ENCODE results near the gene TMEM52. TPM values are rescaled to one million over a fixed set of nuclear protein-coding genes. Genes with fewer than 3 reads are reported as not detected.

The TMEM52 gene
- total and polyA plus RNA-seq, 2 of the 8 experiments (the other 6 are each of a cell fraction or from before 2014, with no cell fraction given) = 14.6 to 30.2 TPM

DNA sequence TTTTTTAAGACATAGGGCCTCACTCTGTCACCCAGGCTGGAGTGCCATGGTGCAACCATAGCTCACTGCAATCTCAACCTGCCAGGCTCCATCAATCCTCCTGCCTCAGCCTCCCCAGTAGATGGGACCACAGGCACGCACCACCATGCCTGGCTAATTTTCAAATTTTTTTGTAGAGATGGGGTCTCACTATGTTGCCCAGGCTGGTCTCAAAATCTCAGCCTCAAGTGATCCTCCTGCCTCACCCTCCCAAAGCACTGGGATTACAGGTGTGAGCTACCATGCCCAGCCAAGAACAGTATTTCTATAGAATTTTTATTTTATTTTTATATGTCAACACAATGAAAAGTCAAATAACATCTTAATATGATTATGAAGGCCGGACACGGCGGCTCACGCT lies 39.1 kb downstream of the TMEM52 start:
- Histone ChIP-seq H2BK20ac (ENCODE audit: low read length) (no peak overlapping the region), H2AK5ac (ENCODE audit: low read depth, low read length) (no peak overlapping the region), H3K23me2 (ENCODE audit: low read depth, low read length) (no peaks in the 10 kb centered on the region), H4K91ac (replicated peaks; ENCODE audit: insufficient read length, low read length) (no peak overlapping the region), H2BK15ac (ENCODE audit: low read length) (no peak overlapping the region), H3K27me3 (replicated peaks in 1 of 4; ENCODE audit: control insufficient read depth in 3 of 4, extremely low read depth in 1 of 4, insufficient read depth in 3 of 4, low read length in 3 of 4) (no peaks in the 10 kb centered on the region), H3K79me2 (ENCODE audit: control insufficient read depth in 1 of 2, insufficient read depth in 2 of 2, low read length in 2 of 2) (peaks cover 67 to 99% of the 10 kb centered on the region in 2 experiments), H3K14ac (ENCODE audit: insufficient read length) (no peak overlapping the region), H4K8ac (ENCODE audit: extremely low read depth, insufficient read depth, low read length) (no peak overlapping the region), H3K23ac (ENCODE audit: insufficient read length) (no peak overlapping the region), H3K4ac (replicated peaks; ENCODE audit: insufficient read length, low read depth, low read length) (no peak overlapping the region), H3K36me3 (ENCODE audit: control insufficient read depth in 2 of 4, insufficient read depth in 4 of 4, low read length in 3 of 4) (peaks cover 5 to 18% (median 14%) of the 10 kb centered on the region in 4 experiments; a peak in 6 of 8 replicates), H3K79me1 (ENCODE audit: low read depth, low read length) (peaks cover 16% of the 10 kb centered on the region), H2BK12ac (ENCODE audit: low read depth, low read length) (no peak overlapping the region), H3K4me2 (ENCODE audit: insufficient read depth in 1 of 2, low read depth in 2 of 2, low read length in 2 of 2) (no peak overlapping the region; a peak in 1 of 4 replicates), H3K4me3 (ENCODE audit: extremely low read depth in 1 of 4, insufficient read depth in 2 of 4, low read depth in 3 of 4, low read length in 4 of 4) (no peak overlapping the region), H3K18ac (ENCODE audit: extremely low read depth, low read length) (no peak overlapping the region), H4K20me1 (replicated peaks in 1 of 2; ENCODE audit: control insufficient read depth in 1 of 2, insufficient read depth in 2 of 2, low read length in 2 of 2) (peaks cover 31 to 45% of the 10 kb centered on the region in 2 experiments), H2BK120ac (replicated peaks; ENCODE audit: low read depth, low read length) (no peak overlapping the region), H3K4me1 (replicated peaks in 1 of 4; ENCODE audit: control insufficient read depth in 3 of 4, insufficient read depth in 4 of 4, low read length in 3 of 4) (peaks cover 0 to 9% (median 5%) of the 10 kb centered on the region in 4 experiments; a peak in 3 of 7 replicates), H2AFZ (ENCODE audit: low read length) (no peak overlapping the region), H3K56ac (replicated peaks; ENCODE audit: insufficient read length, low read depth, low read length) (no peak overlapping the region), H3K9me3 (ENCODE audit: insufficient read depth in 2 of 2, low read depth in 1 of 2, low read length in 1 of 2) (peaks cover 0 to 3% of the 10 kb centered on the region in 2 experiments; a peak in 1 of 4 replicates), H3K9ac (replicated peaks in 1 of 4; ENCODE audit: extremely low read depth in 1 of 4, low read depth in 3 of 4, low read length in 3 of 4) (no peak overlapping the region), H2BK5ac (ENCODE audit: low read depth, low read length) (no peak overlapping the region), H4K5ac (ENCODE audit: insufficient read length, low read depth, low read length) (no peak overlapping the region), H3K27ac (ENCODE audit: low read depth, low read length) (no peak overlapping the region)
- CTCF ChIA-PET (ENCODE audit: partially characterized antibody) = interaction anchor here (4.6 kb wide), 1 partner anchor 9 kb away, joined by 26 read pairs; no protein-coding TSS in a partner anchor
- 96% methylated on average over 5 of the region's 5 CpGs; no CpG with 5 or more reads in 1 of the 2 experiments for WGBS, 2 experiments (ENCODE audit: extremely low coverage in 1 of 2, insufficient coverage in 1 of 2, insufficient read length in 1 of 2, insufficient replicate concordance in 2 of 2, low coverage in 1 of 2, low lambda C conversion rate in 2 of 2, missing lambda C conversion rate in 1 of 2)
- no peak for DNase-seq (ENCODE audit: low read depth in 1 of 2, low spot score in 2 of 2)
- no peak for FAIRE-seq
- POLR2A ChIA-PET (ENCODE audit: partially characterized antibody) = interaction anchor here (0.6 to 5.1 kb wide), 10 partner anchors 9 to 71 kb away, joined by 3 to 33 read pairs (median 3); no protein-coding TSS in a partner anchor
- no peak for TF ChIP-seq SIRT6 (IDR thresholded peaks at IDR 0.05; ENCODE audit: low read length)
- TF ChIP-seq, protein P1, sequence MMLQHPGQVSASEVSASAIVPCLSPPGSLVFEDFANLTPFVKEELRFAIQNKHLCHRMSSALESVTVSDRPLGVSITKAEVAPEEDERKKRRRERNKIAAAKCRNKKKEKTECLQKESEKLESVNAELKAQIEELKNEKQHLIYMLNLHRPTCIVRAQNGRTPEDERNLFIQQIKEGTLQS (IDR thresholded peaks at IDR 0.05; ENCODE audit: insufficient read depth, low read depth, low read length) = no peak
- no peak for TF ChIP-seq CBX5 (IDR thresholded peaks at IDR 0.05; ENCODE audit: low read depth, low read length)
- TF ChIP-seq SP1 (IDR thresholded peaks at IDR 0.05; ENCODE audit: low read depth, low read length) = no peak
- TF ChIP-seq SRF (IDR thresholded peaks at IDR 0.05; ENCODE audit: low read depth, low read length) = no peak
- no peak for TF ChIP-seq SP4 (IDR thresholded peaks at IDR 0.05; ENCODE audit: low read length)
- no peak for TF ChIP-seq GTF2F1 (IDR thresholded peaks at IDR 0.05; ENCODE audit: borderline replicate concordance, low read depth, low read length)
- TF ChIP-seq JUND (IDR thresholded peaks at IDR 0.05; ENCODE audit: low read length) = no peak
- TF ChIP-seq EGR1 (IDR thresholded peaks at IDR 0.05; ENCODE audit: borderline replicate concordance, low read depth, low read length) = no peak
- no peak for TF ChIP-seq CHD2 (IDR thresholded peaks at IDR 0.05; ENCODE audit: low read length)

All from H1 (cell line).